ENCODE measurements around the gene FZD4.
A peak's percentile ranks its signal among the peaks of the same experiment; 100 is the strongest.
"Not testable (repeated sequence)": the region's sequence is repeated elsewhere in the genome, so short reads cannot be mapped to it uniquely, and the experiment has no call there.

The FZD4 gene

GRCh38 chr11:86955361-86956120 lies at the start of gene FZD4:
Gene FZD4 (minus strand): TSS chr11:86955395. CDS start chr11:86955085, 310 bp downstream.
- DNase-seq = peak; percentile 70

- not testable (repeated sequence) for DNase-seq
Measured at GRCh38 chr11:87004281-87004680, 49.1 kb upstream of the FZD4 start.

- DNase-seq = no peak
Measured at GRCh38 chr11:87002918-87003317, 47.7 kb upstream of the FZD4 start.

- DNase-seq = no peak
Measured at GRCh38 chr11:86999859-87000753, 44.9 kb upstream of the FZD4 start.

GRCh38 chr11:86999388-86999787 lies 44.2 kb upstream of the FZD4 start:
- DNase-seq = no peak

GRCh38 chr11:86996953-86997570 lies 41.9 kb upstream of the FZD4 start:
- DNase-seq = no peak

GRCh38 chr11:86993031-86993430 lies 37.8 kb upstream of the FZD4 start:
- no peak for DNase-seq

GRCh38 chr11:86992340-86992739 lies 37.1 kb upstream of the FZD4 start:
- DNase-seq = not testable (repeated sequence)

- no peak for DNase-seq
Measured at GRCh38 chr11:86991341-86991740, 36.1 kb upstream of the FZD4 start.

- no peak for DNase-seq
Measured at GRCh38 chr11:86990515-86990914, 35.3 kb upstream of the FZD4 start.

- no peak for DNase-seq
Measured at GRCh38 chr11:86990031-86990430, 34.8 kb upstream of the FZD4 start.

- DNase-seq = no peak
Measured at GRCh38 chr11:86988351-86988881, 33.2 kb upstream of the FZD4 start.

GRCh38 chr11:86987679-86988078 lies 32.5 kb upstream of the FZD4 start:
- DNase-seq = no peak

GRCh38 chr11:86984701-86985100 lies 29.5 kb upstream of the FZD4 start:
- DNase-seq = no peak

GRCh38 chr11:86983021-86983488 lies 27.9 kb upstream of the FZD4 start:
- no peak for DNase-seq

- no peak for DNase-seq
Measured at GRCh38 chr11:86981777-86982540, 26.8 kb upstream of the FZD4 start.

- no peak for DNase-seq
Measured at GRCh38 chr11:86980086-86980796, 25.0 kb upstream of the FZD4 start.

- DNase-seq = no peak
Measured at GRCh38 chr11:86978756-86979608, 23.8 kb upstream of the FZD4 start.

GRCh38 chr11:86978247-86978646 lies 23.1 kb upstream of the FZD4 start:
- no peak for DNase-seq

- DNase-seq = no peak
Measured at GRCh38 chr11:86977441-86978050, 22.4 kb upstream of the FZD4 start.
